ENCODE data around the gene EIF4E1B. TPM values are rescaled to one million over a fixed set of nuclear protein-coding genes. Genes with fewer than 3 reads are reported as not detected.

EIF4E1B gene
- total RNA-seq, 2 donors from 2014 or later, result not detected

DNA sequence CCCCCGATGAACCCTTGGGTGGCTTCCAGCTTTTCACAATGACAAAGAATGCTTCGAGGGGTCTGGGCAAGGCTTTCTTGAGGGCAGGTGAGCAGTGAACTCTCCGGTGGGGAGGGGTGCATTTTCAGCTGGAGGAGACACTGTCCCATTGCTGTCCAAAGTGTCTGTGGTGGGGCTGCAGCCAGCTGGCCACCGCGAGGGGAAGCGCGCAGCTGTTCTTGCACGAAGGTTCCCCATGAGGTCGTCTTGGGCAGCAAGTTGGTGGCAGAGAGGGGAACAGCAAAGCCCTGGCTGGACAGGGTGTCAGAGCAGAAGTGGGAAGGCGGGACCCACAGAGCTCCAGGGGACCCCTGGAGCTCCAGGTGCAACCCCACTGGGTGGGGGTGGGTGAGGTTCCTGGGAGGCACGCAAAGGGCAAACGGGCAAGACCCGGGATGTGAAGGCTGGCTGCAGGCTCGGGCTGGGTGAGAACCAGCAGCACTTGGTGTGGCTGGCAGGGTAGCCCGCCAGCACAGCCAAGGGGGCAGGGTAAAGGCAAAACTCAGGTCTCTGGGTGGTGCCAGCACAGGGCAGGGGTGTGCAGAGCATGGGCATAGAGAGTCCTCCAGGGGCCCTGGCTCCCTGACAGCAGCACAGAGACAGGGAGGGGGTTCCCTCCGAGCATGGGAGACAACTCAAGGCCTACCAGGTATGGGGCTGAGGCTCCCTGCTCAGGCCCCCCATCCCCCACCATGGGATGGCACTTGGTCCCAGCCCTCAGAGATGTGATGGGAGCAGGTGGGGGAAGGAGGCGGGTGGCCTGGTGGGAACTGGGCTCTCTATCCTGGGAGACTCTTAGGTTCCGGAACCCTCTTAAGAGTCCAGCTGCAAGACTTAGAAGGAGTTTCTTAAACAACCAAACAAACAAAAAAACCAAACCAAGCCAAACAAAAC lies 43.4 kb downstream of the EIF4E1B start:
- intact Hi-C loops (cut with DNase I), result no loop called here
- peak; percentile 10 for DNase-seq
- no peak for ATAC-seq

GRCh38 chr5:176674799-176675198 lies 44.3 kb downstream of the EIF4E1B start:
- ATAC-seq, result no peak
- intact Hi-C loops (cut with DNase I), result no loop called here
- peak; percentile 7 for DNase-seq

GRCh38 chr5:176675676-176676360 lies 45.3 kb downstream of the EIF4E1B start:
- ATAC-seq, result no peak
- no peak for DNase-seq
- intact Hi-C loops (cut with DNase I), result no loop called here

- peak; percentile 12 to 37 for ATAC-seq
- DNase-seq, result peak; percentile 57
- intact Hi-C loops (cut with DNase I), result no loop called here
Measured at GRCh38 chr5:176676361-176676824, 45.9 kb downstream of the EIF4E1B start.

DNA sequence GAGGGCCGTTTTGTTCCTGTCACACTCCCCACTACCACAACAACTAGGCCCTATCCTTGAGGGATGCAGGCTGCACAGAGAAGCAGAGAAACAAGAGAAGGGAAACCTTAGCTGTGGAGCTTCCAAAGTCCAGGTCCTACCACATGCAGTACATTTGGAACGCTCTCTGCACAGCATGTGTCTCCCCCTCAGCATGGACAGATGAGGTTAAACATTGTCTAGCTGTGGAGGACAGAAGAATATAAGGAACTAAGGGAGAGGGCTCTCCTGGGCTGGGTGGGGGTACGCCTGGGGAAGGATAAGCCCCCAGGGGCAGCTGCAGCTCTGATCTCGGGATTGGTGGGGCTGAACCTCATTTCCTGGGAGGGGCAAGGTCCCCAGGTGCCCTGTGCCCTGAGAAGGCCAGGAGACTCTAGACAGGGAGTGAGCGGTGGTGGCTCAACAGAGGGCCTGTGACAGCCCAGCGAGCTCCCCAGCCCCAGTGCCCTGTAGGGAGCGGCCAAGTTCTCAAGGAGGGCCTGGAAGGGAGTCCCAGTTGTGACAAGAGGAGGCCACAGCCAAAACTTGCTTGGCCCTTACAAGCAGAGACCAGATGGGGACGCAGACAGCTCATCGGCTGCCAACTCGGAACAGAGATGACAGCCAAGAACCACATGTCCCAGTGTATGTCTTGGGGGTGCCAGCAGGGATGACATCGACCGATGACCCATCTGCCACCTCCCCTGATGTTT lies 46.9 kb downstream of the EIF4E1B start:
- DNase-seq (peak; percentile 54), ATAC-seq (peak; percentile 65 to 83)
- intact Hi-C loops (cut with DNase I), result loop anchor here in 1 of 2 donors (1.0 kb wide), 1 partner anchor 18 kb away; no protein-coding TSS in a partner anchor

DNA sequence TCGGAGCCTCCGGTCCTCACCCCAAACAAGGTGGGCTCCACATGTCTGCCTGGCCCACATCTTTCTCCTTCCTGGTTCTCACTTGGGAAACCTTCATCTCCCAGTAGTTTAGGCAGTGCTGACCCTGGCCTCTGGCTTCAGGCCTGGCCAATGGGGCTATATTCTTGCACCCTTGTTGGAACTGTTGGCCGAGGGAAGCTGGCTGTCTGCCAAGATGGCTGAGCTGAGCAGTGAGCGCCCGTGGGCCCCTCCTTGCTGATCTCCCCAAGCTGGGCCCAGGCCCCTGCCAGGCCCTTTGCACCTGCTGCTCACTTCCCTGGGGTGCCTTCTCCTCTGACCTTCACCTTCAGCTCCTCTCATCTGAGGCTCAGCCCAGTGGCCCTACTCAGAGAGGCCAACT lies 48.1 kb downstream of the EIF4E1B start:
- ATAC-seq (peak in 1 of 2 donors; percentile 6), DNase-seq (peak; percentile 35)
- intact Hi-C loops (cut with DNase I), result no loop called here

DNA sequence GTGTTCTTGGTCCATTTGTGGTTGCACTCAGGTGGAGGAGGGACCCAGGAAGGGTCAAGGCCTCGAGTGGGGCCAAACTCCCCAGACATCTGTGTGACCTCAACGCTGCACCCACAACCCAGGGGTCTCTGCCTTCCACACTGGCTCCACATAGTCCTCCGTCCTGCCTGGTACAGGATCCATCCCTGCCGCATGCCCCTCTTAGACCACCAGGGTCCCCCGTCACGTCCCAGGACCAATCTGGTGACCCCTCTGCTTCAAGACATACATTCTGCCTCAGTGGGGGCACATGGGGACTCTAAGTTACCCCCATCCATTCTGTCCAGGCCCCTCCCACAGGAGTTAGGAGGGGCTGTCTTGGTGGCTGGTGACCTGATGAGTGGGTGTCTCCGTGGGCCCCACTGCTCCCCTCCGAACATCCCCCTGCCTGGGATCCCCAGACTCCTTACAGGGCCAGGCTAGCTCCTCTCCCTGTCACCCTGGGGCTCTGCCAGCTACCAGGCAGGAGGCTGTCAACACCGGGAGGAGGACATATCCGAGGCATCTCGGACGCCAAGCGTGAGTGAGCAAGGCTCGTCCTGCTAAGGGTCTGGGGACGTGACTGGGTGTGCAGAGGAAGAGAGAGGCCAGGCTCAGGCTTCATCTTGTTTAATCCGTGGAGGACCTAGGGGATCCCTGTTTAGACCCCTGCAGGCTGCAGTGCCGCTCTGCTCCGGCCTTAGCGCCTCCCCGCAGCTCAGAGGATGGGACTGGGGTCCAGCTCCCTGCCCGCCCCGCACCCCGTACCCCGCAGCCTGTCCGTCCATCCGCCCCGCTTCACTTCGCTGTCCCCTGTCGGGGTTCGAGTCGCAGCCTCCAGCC lies 49.1 kb downstream of the EIF4E1B start:
- DNase-seq, result peak; percentile 14
- intact Hi-C loops (cut with DNase I), result no loop called here
- peak; percentile 36 to 61 for ATAC-seq

- no peak for ATAC-seq
- intact Hi-C loops (cut with DNase I), result no loop called here
- DNase-seq, result no peak
Measured at GRCh38 chr5:176680226-176680563, 49.7 kb downstream of the EIF4E1B start.

DNA sequence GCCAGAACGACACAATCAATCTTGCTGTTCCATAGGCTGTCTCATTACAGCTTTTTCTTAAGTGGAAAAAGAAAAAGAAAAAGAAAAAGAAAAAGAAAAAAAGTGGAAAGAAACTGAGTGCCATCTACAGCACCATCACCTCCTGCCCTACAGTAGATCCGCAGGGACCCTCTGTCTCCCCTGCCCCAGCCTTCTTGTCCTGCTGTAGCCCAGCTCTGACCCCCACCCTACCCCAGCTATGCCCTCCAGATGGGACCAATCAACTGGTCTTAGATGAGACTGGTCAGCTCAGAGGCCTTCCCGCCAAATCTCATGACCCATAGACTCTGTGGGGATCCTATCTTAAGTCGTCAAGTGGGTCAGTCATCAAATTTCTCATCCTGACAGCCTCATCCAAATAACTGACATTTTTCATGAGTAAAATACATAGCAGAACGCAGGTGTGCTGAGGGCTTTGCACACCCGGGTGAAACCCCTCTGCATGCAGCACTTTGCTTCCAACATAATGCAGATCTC lies 51.6 kb downstream of the EIF4E1B start:
- DNase-seq (no peak), ATAC-seq (no peak)
- intact Hi-C loops (cut with DNase I), result no loop called here

GRCh38 chr5:176685010-176685409 lies 54.5 kb downstream of the EIF4E1B start:
- ATAC-seq, result no peak
- DNase-seq, result no peak
- intact Hi-C loops (cut with DNase I), result no loop called here

DNA sequence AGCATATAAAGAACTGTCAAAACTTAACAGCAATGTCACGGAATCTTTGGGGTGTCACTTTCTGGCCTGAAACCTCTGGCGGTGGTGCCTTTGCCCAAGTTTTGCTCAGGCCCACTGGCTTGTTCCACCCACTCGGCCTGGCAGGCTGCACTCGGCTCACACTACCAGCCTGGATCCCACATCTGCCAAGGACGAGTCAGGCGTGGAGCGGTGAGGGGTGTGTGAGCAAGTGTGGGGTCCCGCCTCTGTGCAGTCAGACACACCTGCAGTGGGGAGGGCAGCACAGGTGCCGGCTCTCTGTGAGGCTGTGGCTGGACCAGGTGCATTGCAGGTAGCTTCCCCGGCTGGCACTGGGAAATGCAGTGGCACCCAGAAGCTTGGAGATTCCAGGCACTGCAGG lies 56.8 kb downstream of the EIF4E1B start:
- ATAC-seq (no peak), DNase-seq (no peak)
- intact Hi-C loops (cut with DNase I), result no loop called here

DNA sequence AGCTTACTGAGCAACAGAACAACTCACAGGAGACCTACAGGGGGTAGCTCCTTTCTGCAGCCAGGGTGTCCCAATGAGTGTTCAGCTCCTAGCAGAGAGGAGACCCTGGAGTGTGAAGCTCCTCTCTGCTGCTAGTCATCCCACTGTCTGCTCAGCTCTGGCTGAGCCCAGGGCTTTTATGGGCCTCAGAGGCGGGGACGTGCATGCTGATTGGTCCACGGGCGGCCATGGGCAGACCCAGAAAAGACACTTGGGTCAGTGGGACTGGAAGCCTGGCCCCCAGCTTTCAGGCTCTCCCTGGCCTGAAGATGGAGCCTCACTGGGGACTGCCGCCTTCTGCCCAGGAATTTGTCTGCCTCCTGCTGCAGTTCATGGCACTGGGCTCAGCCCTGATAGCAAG lies 57.4 kb downstream of the EIF4E1B start:
- intact Hi-C loops (cut with DNase I), result no loop called here
- ATAC-seq (no peak), DNase-seq (no peak)

GRCh38 chr5:176690911-176691310 lies 60.4 kb downstream of the EIF4E1B start:
- ATAC-seq (no peak), DNase-seq (no peak)
- intact Hi-C loops (cut with DNase I), result no loop called here

GRCh38 chr5:176691524-176691923 lies 61.0 kb downstream of the EIF4E1B start:
- intact Hi-C loops (cut with DNase I), result no loop called here
- DNase-seq (no peak), ATAC-seq (no peak)

DNA sequence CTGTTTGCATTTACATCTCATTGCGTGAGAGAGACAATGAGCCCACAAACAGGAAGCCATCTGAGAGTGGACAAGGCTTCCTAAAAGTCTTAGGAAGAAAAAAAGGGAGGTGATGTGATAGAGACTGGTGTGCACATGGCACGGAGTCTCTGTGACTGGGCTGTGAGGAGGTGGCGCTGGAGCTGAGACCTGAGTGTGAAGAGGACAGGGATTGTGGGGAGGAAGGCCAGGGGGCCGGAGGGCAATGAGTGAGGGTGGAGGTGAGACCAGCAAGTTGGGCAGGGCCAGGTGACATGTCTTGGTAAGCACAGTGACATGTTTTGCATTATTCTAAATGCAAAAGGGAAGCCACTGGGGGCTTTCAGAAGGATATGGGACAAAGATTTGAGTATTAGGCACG lies 61.9 kb downstream of the EIF4E1B start:
- DNase-seq, result no peak
- ATAC-seq, result no peak
- intact Hi-C loops (cut with DNase I), result no loop called here

- intact Hi-C loops (cut with DNase I), result no loop called here
- DNase-seq, result no peak
- ATAC-seq, result peak in 1 of 2 donors; percentile 17
Measured at GRCh38 chr5:176692839-176693476, 62.5 kb downstream of the EIF4E1B start.

DNA sequence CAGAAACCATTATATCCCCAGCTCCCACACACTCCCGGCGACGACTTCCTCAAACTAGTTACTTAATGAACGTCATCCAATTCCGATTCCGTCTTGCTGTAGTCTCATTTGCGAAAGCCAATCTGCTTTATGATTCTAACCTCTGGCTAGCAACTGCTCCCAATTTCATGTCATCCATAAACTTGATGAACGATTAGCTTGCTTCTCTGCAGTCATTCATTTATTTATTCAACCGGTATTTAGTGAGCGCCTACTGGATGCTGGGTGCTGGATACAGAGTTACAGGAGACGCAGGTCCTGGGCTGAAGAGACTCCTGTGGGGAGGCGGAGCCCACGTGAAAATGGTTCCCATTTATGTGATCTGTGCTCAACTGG lies 63.0 kb downstream of the EIF4E1B start:
- ATAC-seq (no peak), DNase-seq (no peak)
- intact Hi-C loops (cut with DNase I), result no loop called here

- DNase-seq (no peak), ATAC-seq (no peak)
- intact Hi-C loops (cut with DNase I), result no loop called here
Measured at GRCh38 chr5:176694146-176694545, 63.7 kb downstream of the EIF4E1B start.

Data from left cardiac atrium (tissue), 4 donors.